HCEC 1CT (cell line): ENCODE results near the gene PTPRD.

Source experiments
- DNase-seq: peaks from one replicate; pipeline ENCODE4 v3.0.0-alpha.2; 2017

PTPRD gene

GRCh38 chr9:9231946-9232345 lies 1380.9 kb downstream of the PTPRD start:
- no peak for DNase-seq

- no peak for DNase-seq
Measured at GRCh38 chr9:9229269-9229668, 1383.5 kb downstream of the PTPRD start.

- no peak for DNase-seq
Measured at GRCh38 chr9:9223175-9223574, 1389.6 kb downstream of the PTPRD start.

- no peak for DNase-seq
Measured at GRCh38 chr9:9222730-9223129, 1390.1 kb downstream of the PTPRD start.

GRCh38 chr9:9216934-9217333 lies 1395.9 kb downstream of the PTPRD start:
- no peak for DNase-seq

- no peak for DNase-seq
Measured at GRCh38 chr9:9215050-9215449, 1397.8 kb downstream of the PTPRD start.

- DNase-seq = no peak
Measured at GRCh38 chr9:9214066-9214465, 1398.7 kb downstream of the PTPRD start.

GRCh38 chr9:9212963-9213362 lies 1399.8 kb downstream of the PTPRD start:
- no peak for DNase-seq

- no peak for DNase-seq
Measured at GRCh38 chr9:9202276-9202675, 1410.5 kb downstream of the PTPRD start.

GRCh38 chr9:9186086-9186485 lies 1426.7 kb downstream of the PTPRD start:
- no peak for DNase-seq

GRCh38 chr9:9182431-9182830 lies 1430.4 kb downstream of the PTPRD start:
- no peak for DNase-seq

- DNase-seq = no peak
Measured at GRCh38 chr9:9177081-9177480, 1435.7 kb downstream of the PTPRD start.

GRCh38 chr9:9174358-9174757 lies 1438.4 kb downstream of the PTPRD start:
- no peak for DNase-seq

GRCh38 chr9:9173264-9173663 lies 1439.5 kb downstream of the PTPRD start:
- no peak for DNase-seq

- DNase-seq = no peak
Measured at GRCh38 chr9:9170439-9171134, 1442.2 kb downstream of the PTPRD start.

GRCh38 chr9:9142001-9142400 lies 1470.8 kb downstream of the PTPRD start:
- DNase-seq = no peak

GRCh38 chr9:9133526-9133925 lies 1479.3 kb downstream of the PTPRD start:
- no peak for DNase-seq

GRCh38 chr9:9124616-9125015 lies 1488.2 kb downstream of the PTPRD start:
- no peak for DNase-seq

- no peak for DNase-seq
Measured at GRCh38 chr9:9122230-9122875, 1490.4 kb downstream of the PTPRD start.

- no peak for DNase-seq
Measured at GRCh38 chr9:9117866-9118265, 1494.9 kb downstream of the PTPRD start.

- DNase-seq = no peak
Measured at GRCh38 chr9:9112001-9112720, 1500.6 kb downstream of the PTPRD start.

GRCh38 chr9:9108641-9109040 lies 1504.2 kb downstream of the PTPRD start:
- no peak for DNase-seq

GRCh38 chr9:9102295-9102694 lies 1510.5 kb downstream of the PTPRD start:
- no peak for DNase-seq

- no peak for DNase-seq
Measured at GRCh38 chr9:9100070-9100469, 1512.7 kb downstream of the PTPRD start.
